Activated CD8-positive, alpha-beta memory T cell treated with anti-CD3 and anti-CD28 coated beads for 4 hours (primary cell): ENCODE results near the gene RAB7A.

Experiments used
- DNase-seq, 2 donors: peaks; one replicate each; pipeline ENCODE4 v3.0.0-alpha.2; 2020; ENCODE audit warnings: low read depth in 2 of 2

Gene RAB7A

GRCh38 chr3:128851601-128852000, 125.6 kb downstream of the RAB7A start:
- DNase-seq = no peak

- no peak for DNase-seq
Observed at GRCh38 chr3:128853826-128854225, 127.8 kb downstream of the RAB7A start.

- no peak for DNase-seq
Observed at GRCh38 chr3:128854475-128854874, 128.5 kb downstream of the RAB7A start.

GRCh38 chr3:128855569-128855968, 129.6 kb downstream of the RAB7A start:
- no peak for DNase-seq

GRCh38 chr3:128858167-128858566, 132.2 kb downstream of the RAB7A start:
- no peak for DNase-seq

- no peak for DNase-seq
Observed at GRCh38 chr3:128859630-128860029, 133.6 kb downstream of the RAB7A start.

- DNase-seq = no peak
Observed at GRCh38 chr3:128861491-128861890, 135.5 kb downstream of the RAB7A start.

GRCh38 chr3:128863560-128863959, 137.6 kb downstream of the RAB7A start:
- no peak for DNase-seq
